HCT116 (cell line): ENCODE data around the gene CCDC38. TPM values are rescaled to one million over a fixed set of nuclear protein-coding genes. Genes with fewer than 3 reads are reported as not detected.
A peak's percentile ranks its signal among the peaks of the same experiment; 100 is the strongest.

Experiments used
- ATAC-seq: fragments of 200-7000 bp; cut with Tn5 transposase; 2 replicates; pipeline ENCODE4 v1.9.1; 2020; ENCODE audit warnings: mild to moderate bottlenecking, moderate library complexity
- BruUV-seq: library from RNA; stranded (reverse); fragments of 400-500 nt; replicated peaks from 2 replicates; lab custom pipeline; 2021; lab: Mats Ljungman, UMichigan
- CTCF ChIA-PET: fragments of 300-600 bp; sonication (Branson Sonifier 250); formaldehyde crosslinking; loops from one replicate; lab custom pipeline; 2021; ENCODE audit warnings: antibody characterized with exemption; lab: Charles Lee
- POLR2A ChIA-PET: fragments of 300-600, 350-600 bp; sonication (Branson Sonifier 250); formaldehyde crosslinking; loops from one replicate; lab custom pipeline; 2021; ENCODE audit warnings: antibody characterized with exemption; lab: Charles Lee
- RAD21 ChIA-PET, 2 experiments: fragments of 300-600 bp; sonication (Branson Sonifier 250); formaldehyde crosslinking; loops; one replicate each; lab custom pipeline; 2023; ENCODE audit warnings: low total read pairs in 2 of 2; ENCODE audit not compliant: uncharacterized antibody in 2 of 2, unreplicated experiment in 2 of 2, low non-redundant PET in 1 of 2; lab: Charles Lee
- DNase-seq: peaks from one replicate; pipeline ENCODE4 v3.0.0-alpha.2; 2010; ENCODE audit warnings: low read depth, low spot score
- H2AFZ ChIP-seq: fragments of 200-600 bp; shearing (Covaris generic), sonication (generic); 2 replicates; pipeline ENCODE4 v1.6.1; 2017; ENCODE audit warnings: low read depth, mixed run types, mixed read lengths, antibody characterized with exemption, low read length; ENCODE audit not compliant: poor library complexity, severe bottlenecking
- H3K27ac ChIP-seq: 2 replicates; pipeline ENCODE4 v1.5.1; 2012; ENCODE audit warnings: low read depth, low read length
- H3K27me3 ChIP-seq: fragments of 200-600 bp; sonication (generic); 2 replicates; pipeline ENCODE4 v1.6.1; 2016; ENCODE audit warnings: mixed run types, low read length, mixed read lengths; ENCODE audit not compliant: insufficient read depth
- H3K36me3 ChIP-seq, 2 experiments: fragments of 200-500 bp in 1 of 2; fragments of 200-600 bp in 1 of 2; sonication (Bioruptor generic) in 1 of 2; sonication (generic) in 1 of 2; 2 replicates each; pipeline versions ENCODE4 v1.5.1 to v1.6.1; 2014 to 2016; ENCODE audit warnings: low read length in 2 of 2, inconsistent platforms in 1 of 2, mixed read lengths in 1 of 2, mixed run types in 1 of 2; ENCODE audit not compliant: insufficient read depth in 2 of 2, control insufficient read depth in 1 of 2
- H3K4me1 ChIP-seq, 2 experiments: fragments of 200-600 bp in 1 of 2; sonication (generic) in 1 of 2; 2 replicates each; pipeline versions ENCODE4 v1.5.1 to v1.6.1; 2012 to 2017; ENCODE audit warnings: low read length in 2 of 2, inconsistent platforms in 1 of 2, mild to moderate bottlenecking in 1 of 2, mixed read lengths in 1 of 2, mixed run types in 1 of 2, moderate library complexity in 1 of 2; ENCODE audit not compliant: insufficient read depth in 2 of 2, control insufficient read depth in 1 of 2
- H3K4me2 ChIP-seq: fragments of 200-600 bp; sonication (generic); 2 replicates; pipeline ENCODE4 v1.6.1; 2017; ENCODE audit warnings: mixed run types, low read length, mixed read lengths
- H3K4me3 ChIP-seq, 2 experiments: fragments of 200-600 bp in 1 of 2; sonication (generic) in 1 of 2; replicated peaks in 1 of 2; 2 replicates each; pipeline ENCODE4 v1.5.1; 2011 to 2016; ENCODE audit warnings: low read length in 2 of 2, control low read depth in 1 of 2, low read depth in 1 of 2, mild to moderate bottlenecking in 1 of 2, mixed read lengths in 1 of 2, mixed run types in 1 of 2
- H3K79me2 ChIP-seq: fragments of 200-600 bp; sonication (generic); 2 replicates; pipeline ENCODE4 v1.6.1; 2017; ENCODE audit warnings: mild to moderate bottlenecking, mixed run types, low read length, moderate library complexity, mixed read lengths; ENCODE audit not compliant: insufficient read depth
- H3K9ac ChIP-seq: fragments of 200-600 bp; sonication (generic); 2 replicates; pipeline ENCODE4 v1.6.1; 2016; ENCODE audit warnings: low read length, mixed read lengths
- H3K9me2 ChIP-seq: fragments of 200-600 bp; sonication (generic), shearing (Covaris generic); 2 replicates; pipeline ENCODE4 v1.6.1; 2017; ENCODE audit warnings: mixed run types, mild to moderate bottlenecking, moderate library complexity; ENCODE audit not compliant: insufficient read depth
- H3K9me3 ChIP-seq, 2 experiments: fragments of 200-500 bp in 1 of 2; fragments of 200-600 bp in 1 of 2; sonication (Bioruptor generic) in 1 of 2; sonication (generic) in 1 of 2; 2 replicates each; pipeline ENCODE4 v1.6.1; 2014 to 2017; ENCODE audit warnings: low read length in 2 of 2, mixed read lengths in 2 of 2, inconsistent platforms in 1 of 2, low read depth in 1 of 2, mild to moderate bottlenecking in 1 of 2, mixed run types in 1 of 2, moderate library complexity in 1 of 2; ENCODE audit not compliant: control insufficient read depth in 1 of 2, insufficient read depth in 1 of 2
- H4K20me1 ChIP-seq: fragments of 200-600 bp; sonication (generic), shearing (Covaris generic); 2 replicates; pipeline ENCODE4 v1.6.1; 2017; ENCODE audit warnings: mixed run types, mild to moderate bottlenecking, moderate library complexity; ENCODE audit not compliant: insufficient read depth
- ATF3 ChIP-seq: IDR thresholded peaks from 2 replicates; pipeline ENCODE4 v1.6.1; 2012
- CBX3 ChIP-seq: IDR thresholded peaks from 2 replicates; pipeline ENCODE4 v1.6.1; 2012; ENCODE audit warnings: low read depth
- CEBPB ChIP-seq: IDR thresholded peaks from 2 replicates; pipeline ENCODE4 v1.6.1; 2012; ENCODE audit warnings: low read depth
- ELF1 ChIP-seq: IDR thresholded peaks from 2 replicates; pipeline ENCODE4 v1.6.1; 2012; ENCODE audit warnings: low read depth, borderline replicate concordance
- FOSL1 ChIP-seq: IDR thresholded peaks from 2 replicates; pipeline ENCODE4 v1.6.1; 2012; ENCODE audit warnings: low read depth
- JUND ChIP-seq: IDR thresholded peaks from 2 replicates; pipeline ENCODE4 v1.6.1; 2012
- MAX ChIP-seq: IDR thresholded peaks from 2 replicates; pipeline ENCODE4 v1.6.1; 2012
- POLR2A ChIP-seq: IDR thresholded peaks from 2 replicates; pipeline ENCODE4 v1.7.0; 2011; ENCODE audit warnings: borderline replicate concordance; ENCODE audit not compliant: insufficient read depth, insufficient read length; ENCODE audit errors: extremely low read depth
- POLR2AphosphoS5 ChIP-seq: IDR thresholded peaks from 2 replicates; pipeline ENCODE4 v1.6.1; 2011; ENCODE audit warnings: mild to moderate bottlenecking, low read depth, low read length, moderate library complexity
- RAD21 ChIP-seq: IDR thresholded peaks from 2 replicates; pipeline ENCODE4 v1.6.1; 2012; ENCODE audit warnings: low read depth, mild to moderate bottlenecking
- SIN3A ChIP-seq: IDR thresholded peaks from 2 replicates; pipeline ENCODE4 v1.6.1; 2012; ENCODE audit warnings: low read depth
- SP1 ChIP-seq: IDR thresholded peaks from 2 replicates; pipeline ENCODE4 v1.6.1; 2012; ENCODE audit warnings: low read depth
- SRF ChIP-seq: IDR thresholded peaks from 2 replicates; pipeline ENCODE4 v1.6.1; 2012; ENCODE audit warnings: low read depth
- ZFX ChIP-seq: fragments of 450-650 bp; IDR thresholded peaks from 2 replicates; pipeline ENCODE4 v1.6.1; 2017
- ZNF274 ChIP-seq: fragments of 200-500 bp; sonication (Bioruptor generic); IDR thresholded peaks from 2 replicates; pipeline ENCODE4 v1.6.1; 2014; ENCODE audit warnings: mild to moderate bottlenecking, low read depth, low read length, inconsistent platforms
- intact Hi-C: fragments of 100-400 bp; cut with micrococcal nuclease; formaldehyde crosslinking; loops from 2 replicates; pipeline ENCODE4 v1.10.0; 2022
- total RNA-seq: library from RNA; stranded (reverse); gene quantifications from one replicate; pipeline ENCODE4 v1.2.1, GENCODE V29; 2021; ENCODE audit not compliant: unreplicated experiment
- TF ChIP-seq, protein P1 (sequence below), 3 experiments: fragments of 200-600 bp in 1 of 3; sonication (generic) in 1 of 3; IDR thresholded peaks in 2 of 3; conservative IDR thresholded peaks in 1 of 3; 2 replicates each; pipeline ENCODE4 v1.5.1; 2012 to 2017; ENCODE audit warnings: low read depth in 2 of 3, low read length in 2 of 3, antibody characterized with exemption in 1 of 3, borderline replicate concordance in 1 of 3, control low read depth in 1 of 3, mild to moderate bottlenecking in 1 of 3, mixed read lengths in 1 of 3, mixed run types in 1 of 3, moderate library complexity in 1 of 3; ENCODE audit not compliant: insufficient read depth in 1 of 3

The CCDC38 gene
- total RNA-seq, 1 experiment from 2014 or later = 0.27 TPM

GRCh38 chr12:95919110-95919509, 23.3 kb downstream of the CCDC38 start:
- no peak overlapping the region for H3K9ac ChIP-seq
- no peaks in the 10 kb centered on the region for H3K27me3 ChIP-seq
- POLR2A ChIA-PET = no interaction called here
- no peaks in the 10 kb centered on the region for H3K9me3 ChIP-seq
- no peaks in the 10 kb centered on the region for H3K79me2 ChIP-seq
- no TSS peak for BruUV-seq
- H3K27ac ChIP-seq = no peak overlapping the region
- H2AFZ ChIP-seq = peak overlapping the region; percentile 5
- H3K4me3 ChIP-seq = no peak overlapping the region
- DNase-seq = no peak
- RAD21 ChIA-PET = interaction anchor here (0.7 to 1.5 kb wide), 2 partner anchors 40 to 79 kb away, joined by 3 to 4 read pairs; no protein-coding TSS in a partner anchor
- no peaks in the 10 kb centered on the region for H4K20me1 ChIP-seq
- no peaks in the 10 kb centered on the region for H3K4me1 ChIP-seq
- intact Hi-C loops = loop anchor here (2.0 kb wide), 2 partner anchors 40 to 80 kb away; no protein-coding TSS in a partner anchor
- no peak overlapping the region; the same call in 1 of the 2 replicates for H3K4me2 ChIP-seq
- no peaks in the 10 kb centered on the region for H3K9me2 ChIP-seq
- H3K36me3 ChIP-seq = no peaks in the 10 kb centered on the region
- CTCF ChIA-PET = interaction anchor here (1.0 to 3.7 kb wide), 7 partner anchors 24 to 445 kb away, joined by 3 to 20 read pairs (median 4); partner anchors contain the start of genes AMDHD1, CCDC38 and METAP2
- TF ChIP-seq MAX (no peak), JUND (no peak), SRF (no peak), POLR2A (no peak), SP1 (no peak), SIN3A (no peak), ZNF274 (no peak), POLR2AphosphoS5 (no peak), ELF1 (no peak), ATF3 (no peak), CBX3 (no peak), CEBPB (no peak), FOSL1 (no peak), RAD21 (no peak), ZFX (no peak)
- TF ChIP-seq, protein P1, sequence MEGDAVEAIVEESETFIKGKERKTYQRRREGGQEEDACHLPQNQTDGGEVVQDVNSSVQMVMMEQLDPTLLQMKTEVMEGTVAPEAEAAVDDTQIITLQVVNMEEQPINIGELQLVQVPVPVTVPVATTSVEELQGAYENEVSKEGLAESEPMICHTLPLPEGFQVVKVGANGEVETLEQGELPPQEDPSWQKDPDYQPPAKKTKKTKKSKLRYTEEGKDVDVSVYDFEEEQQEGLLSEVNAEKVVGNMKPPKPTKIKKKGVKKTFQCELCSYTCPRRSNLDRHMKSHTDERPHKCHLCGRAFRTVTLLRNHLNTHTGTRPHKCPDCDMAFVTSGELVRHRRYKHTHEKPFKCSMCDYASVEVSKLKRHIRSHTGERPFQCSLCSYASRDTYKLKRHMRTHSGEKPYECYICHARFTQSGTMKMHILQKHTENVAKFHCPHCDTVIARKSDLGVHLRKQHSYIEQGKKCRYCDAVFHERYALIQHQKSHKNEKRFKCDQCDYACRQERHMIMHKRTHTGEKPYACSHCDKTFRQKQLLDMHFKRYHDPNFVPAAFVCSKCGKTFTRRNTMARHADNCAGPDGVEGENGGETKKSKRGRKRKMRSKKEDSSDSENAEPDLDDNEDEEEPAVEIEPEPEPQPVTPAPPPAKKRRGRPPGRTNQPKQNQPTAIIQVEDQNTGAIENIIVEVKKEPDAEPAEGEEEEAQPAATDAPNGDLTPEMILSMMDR (IDR thresholded peaks at IDR 0.05 in 2 of 3, conservative IDR thresholded peaks at IDR 0.05 in 1 of 3; ENCODE audit: borderline replicate concordance in 1 of 3, insufficient read depth in 1 of 3, low read depth in 2 of 3, low read length in 2 of 3) = no peak
- no peak for ATAC-seq
